Activated T-cell treated with anti-CD3 and anti-CD28 coated beads for 4 hours (primary cell): Measurements from ENCODE around the gene FZR1.
A peak's percentile ranks its signal among the peaks of the same experiment; 100 is the strongest.
"Not testable (repeated sequence)": the region's sequence is repeated elsewhere in the genome, so short reads cannot be mapped to it uniquely, and the experiment has no call there.

Experiments used
- DNase-seq: peaks from one replicate; pipeline ENCODE4 v3.0.0-alpha.2; 2020

The FZR1 gene

DNA sequence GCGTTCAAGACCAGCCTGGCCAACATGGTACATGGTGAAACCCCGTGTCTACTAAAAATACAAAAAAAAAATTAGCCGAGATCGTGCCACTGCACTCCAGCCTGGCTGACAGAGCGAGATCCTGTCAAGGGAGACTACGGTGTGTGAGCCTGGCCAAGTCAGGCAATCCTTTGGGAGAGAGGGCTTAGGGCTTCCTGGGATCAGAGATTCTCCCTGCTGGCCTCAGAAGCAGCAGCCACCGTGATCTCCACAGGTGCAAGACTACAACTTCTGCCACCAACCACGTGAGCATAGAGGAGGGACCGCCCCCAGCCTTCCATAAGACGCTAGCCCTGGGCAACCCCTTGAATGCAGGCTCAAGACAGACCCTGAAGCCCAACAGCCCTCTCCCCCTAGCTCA is 43.7 kb downstream of the FZR1 start:
- DNase-seq = no peak

DNA sequence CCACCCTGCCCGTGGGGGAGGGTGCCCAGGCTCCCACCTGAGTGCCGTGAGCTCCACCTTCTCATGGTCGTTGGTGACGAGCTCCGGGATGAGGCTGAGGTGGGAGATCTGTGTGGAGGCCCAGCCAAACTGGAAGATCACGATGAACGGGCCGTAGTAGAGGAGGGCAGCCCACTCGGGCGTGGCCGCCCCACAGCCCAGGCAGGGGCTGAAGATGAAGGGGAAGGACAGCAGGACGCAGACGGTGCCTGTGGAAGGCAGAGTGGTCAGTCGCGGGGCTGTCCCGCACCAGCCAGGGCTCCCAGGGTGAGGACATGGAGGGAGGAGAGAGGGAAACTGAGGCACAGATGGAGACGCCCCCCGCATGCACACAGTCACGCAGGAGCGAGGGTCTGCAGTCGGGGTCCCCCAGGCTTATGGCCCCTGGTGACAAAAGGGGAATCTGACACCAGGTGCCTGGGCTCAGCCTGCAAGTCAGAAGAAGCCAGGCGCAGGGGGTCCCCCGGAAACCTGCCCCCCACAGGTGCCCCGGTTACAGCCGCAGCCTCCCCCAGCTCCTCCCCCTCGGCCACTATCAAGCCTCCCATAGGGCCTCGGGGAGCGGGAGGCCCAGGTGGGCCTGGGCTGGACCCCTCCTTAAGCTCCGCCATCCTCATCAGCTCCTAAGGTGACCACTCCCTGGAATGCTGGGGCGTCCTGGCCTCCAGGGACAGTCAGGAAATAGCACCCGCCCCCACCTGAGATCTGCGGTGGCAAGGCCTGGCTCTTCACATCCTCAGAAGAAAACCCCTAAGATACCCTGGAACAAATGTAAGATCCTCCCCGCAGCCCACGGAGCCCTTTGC is 45.1 kb downstream of the FZR1 start:
- no peak for DNase-seq

DNA sequence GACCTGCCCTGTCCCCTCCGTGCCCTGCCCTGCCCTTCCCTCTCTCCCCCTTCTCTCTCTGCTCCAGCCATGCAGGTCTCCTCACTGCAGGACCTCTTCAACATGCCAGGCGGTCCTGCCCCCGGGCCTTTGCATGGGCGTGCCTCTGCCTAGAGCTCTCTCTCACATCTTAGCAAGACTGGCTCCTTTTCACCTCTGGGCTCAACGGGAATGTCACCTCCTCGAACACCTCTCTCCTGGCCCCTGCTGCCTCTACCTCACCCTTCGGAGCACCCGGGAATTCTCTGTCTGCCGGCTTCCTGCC is 45.6 kb downstream of the FZR1 start:
- DNase-seq = no peak

DNA sequence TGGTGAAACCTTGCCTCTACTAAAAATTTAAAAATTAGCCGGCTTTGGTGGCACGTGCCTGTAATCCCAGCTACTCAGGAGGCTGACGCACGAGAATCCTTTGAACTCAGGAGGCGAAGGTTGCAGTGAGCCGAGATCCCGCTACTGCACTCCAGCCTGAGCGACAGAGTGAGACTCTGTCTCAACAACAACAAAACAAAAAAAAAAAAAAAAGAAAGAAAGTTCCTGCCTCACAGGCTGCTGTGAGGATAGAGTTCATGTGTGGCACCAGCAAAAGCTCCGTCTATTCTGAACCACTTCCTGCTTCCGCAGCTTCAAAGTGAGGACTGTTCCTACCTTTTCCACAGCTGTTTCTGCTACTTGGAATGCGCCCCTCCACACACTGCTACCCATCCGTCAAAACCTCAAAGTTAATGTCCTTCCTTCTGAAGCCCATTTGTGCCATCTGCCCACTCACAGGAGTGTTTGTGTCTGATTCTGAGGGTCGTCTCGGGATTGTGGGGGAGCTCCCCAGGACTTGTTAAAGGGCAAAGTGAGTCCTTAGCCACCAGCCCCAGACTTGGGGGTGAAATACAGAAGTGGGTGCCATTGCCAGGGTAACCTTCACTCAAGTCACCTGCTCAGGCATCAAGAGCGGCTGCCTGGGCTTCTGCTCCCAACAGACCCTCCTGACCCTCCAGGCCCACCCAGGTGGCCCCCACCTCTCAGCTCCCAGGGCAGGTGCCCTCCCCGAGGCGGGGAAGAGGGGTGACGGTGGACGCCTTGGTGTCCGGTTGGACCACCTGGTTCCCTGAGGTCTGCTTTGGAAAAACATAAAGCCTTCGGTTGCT is 48.4 kb downstream of the FZR1 start:
- DNase-seq = no peak

DNA sequence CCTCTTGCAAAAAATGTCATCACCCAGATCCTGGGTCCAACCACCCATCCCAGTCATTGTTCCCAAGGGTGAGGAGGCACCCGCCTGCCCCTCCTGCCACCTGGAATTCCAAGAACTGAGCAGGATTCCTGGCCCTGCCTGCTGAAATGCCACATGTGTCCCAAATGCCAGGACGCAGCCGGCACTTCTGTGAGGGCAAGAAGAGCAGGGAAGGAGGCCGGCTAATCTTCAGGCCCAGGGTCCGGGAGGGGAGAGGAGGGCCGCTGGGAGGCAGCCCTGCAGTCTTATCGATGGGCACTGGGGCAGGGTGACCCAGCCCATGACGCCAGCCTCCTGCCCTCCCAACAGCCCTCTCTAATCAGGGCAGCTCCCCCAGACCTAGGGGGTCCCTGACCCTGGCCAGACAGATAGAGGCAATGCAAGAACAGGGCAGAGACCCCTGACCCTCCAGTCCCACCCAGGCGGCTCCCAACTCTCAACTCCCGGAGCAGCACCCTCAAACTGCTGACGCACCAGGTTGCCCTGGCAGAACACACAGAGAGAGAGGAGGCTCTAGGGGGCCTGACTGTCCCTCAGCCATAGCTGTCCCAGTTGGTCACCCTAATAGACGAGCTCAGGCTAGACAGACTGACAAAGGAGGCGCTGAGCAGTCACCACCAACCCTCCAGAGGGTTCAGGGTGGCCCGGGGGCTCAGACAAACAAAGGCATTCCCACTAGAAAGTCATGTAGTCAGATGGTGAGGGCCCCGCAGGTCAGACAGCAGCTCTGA is 49.7 kb downstream of the FZR1 start:
- DNase-seq = no peak

DNA sequence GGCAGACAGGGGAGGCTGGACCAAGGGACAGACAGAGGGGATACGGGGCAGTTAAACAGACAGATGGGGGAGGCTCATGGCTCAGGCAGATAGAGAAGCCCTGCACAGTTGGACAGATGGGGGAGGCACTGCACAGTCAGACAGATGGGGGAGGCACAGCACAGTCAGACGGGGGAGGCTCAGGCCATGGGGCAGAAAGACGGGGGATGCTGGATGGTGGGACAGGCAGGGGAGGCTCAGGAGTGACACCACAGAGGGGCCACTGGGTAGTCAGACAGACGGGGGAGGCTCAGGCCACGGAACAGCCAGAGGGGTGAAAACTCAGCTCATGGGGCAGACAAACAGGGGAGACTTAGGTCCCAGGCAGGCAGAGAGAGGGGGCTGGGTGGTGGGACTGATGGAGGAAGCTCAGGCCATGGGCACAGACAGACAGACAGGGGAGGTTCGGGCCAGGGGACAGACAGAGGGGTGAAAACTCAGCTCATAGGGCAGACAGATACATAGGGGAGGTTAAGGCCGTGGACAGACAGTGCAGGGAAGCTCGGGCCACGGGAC is 50.4 kb downstream of the FZR1 start:
- no peak for DNase-seq

DNA sequence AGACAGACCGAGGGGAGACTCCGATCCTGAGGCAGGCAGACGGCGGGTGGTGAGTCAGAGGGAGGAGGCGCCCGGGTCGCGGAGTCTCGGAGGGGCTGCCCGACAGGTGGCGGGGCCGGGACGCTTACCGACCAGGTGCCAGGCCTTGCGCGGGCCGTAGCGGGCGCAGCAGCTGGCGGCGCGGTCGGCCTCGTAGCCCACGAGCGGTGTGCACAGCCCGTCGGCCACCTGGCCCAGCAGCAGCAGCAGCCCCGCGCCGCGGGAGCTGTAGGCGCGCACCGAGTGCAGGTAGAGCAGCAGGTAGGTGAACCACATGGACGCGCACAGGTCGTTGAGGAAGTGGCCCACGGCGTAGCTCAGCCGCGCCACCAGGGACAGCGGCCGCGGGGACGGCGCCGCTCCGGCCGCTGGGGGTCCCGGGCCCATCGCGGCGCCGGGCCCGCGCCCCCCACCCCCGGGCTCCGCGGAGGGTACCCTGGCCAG is 50.9 kb downstream of the FZR1 start:
- DNase-seq = peak; percentile 57

DNA sequence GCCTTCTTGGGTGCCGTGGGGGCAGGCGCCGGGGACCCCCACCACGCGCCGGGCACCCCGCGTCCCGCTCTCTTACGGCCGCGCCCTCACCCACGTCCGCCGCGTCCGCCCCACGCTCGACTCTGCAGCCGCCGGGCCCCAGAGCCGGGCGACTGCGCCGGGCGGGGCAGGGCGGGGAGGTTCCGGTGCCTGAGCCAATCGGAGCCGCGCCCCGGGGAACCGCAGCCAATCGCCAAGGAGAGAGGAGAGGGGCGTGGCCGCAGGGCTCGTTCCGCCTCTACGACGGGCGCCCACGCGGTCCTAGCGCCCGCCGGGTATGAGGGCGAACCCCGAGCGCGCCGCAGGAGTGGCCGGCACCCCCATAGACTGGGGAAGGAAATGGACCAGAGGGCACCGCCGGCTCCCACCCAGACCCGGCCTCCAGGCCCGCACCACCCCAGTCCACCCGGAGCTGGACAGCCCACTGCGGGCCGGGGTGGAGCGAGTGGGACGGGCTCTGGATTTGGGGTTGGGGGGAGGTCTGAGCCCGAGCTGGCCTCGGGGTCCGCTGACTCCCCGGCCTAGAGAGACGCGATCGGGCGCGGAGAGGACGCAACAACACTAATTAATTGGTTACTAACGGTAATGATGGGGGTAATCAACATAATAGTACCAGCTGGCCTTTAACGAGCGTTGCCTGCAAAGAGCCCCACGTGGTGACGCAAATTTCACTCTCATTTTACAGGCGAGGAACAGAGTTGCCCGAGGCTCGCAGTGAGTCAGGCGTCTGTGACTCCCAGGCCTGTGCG is 51.5 kb downstream of the FZR1 start, which contains the start of gene MFSD12:
MFSD12 (minus strand) TSS at position 126 of the 788 bp plus-strand sequence. CDS start 183 bp downstream, outside the sequence.
- DNase-seq = peak; percentile 94

DNA sequence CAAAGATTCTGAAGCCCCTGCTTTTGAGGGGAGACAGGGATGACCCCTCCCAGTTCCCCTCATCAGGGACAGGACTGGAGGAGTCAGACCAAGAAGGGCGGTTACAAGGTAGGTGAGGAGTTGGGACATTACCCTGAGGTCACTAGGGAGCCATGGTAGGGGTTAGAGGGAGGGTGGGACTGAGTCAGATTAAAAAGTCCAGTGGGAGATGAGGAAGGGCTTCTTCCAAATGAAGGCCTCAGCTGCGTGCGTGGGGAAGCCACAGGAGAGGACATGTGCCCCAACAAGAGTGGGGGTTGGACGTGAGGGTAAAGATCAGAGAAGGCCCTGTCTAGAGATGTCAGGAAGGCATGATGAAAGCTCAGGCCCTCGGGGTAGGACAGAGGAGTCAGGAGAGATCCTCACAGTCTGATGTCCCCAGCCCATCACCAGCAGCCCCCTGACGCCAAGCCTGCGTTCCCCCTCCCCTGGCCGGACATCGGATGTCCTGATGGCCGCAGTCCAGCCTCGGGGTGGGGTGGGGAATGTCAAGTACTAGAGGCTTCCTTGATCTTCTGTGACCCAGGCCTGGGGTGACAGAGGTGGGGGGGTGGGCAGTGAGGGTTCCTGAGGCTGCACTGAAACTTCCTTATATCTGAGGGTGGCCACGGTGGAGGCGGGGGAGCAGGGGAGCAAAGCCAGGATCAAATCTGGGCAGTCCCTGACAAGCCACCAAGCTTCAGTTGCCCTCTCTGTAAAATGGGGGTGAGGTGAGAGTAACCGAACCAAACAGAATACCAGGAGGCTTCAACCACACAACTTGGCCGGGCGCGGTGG is 57.8 kb downstream of the FZR1 start:
- DNase-seq = no peak

DNA sequence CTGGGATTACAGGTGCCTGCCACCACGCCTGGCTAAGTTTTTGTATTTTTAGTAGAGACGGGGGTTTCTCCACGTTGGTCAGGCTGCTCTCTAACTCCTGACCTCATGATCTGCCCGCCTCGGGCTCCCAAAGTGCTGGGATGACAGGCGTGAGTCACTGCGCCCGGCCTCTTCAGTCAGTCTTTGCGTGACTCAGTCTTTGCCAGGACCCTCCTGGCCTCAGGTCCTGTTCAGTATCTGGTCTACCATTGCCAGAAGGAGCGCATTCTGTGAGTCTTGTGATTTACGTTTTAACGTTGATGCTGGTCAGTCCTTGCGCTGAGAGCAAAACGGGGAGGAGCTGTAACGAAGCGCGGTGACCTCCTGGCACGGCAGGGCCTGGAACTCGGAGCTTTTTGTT is 59.0 kb downstream of the FZR1 start:
- no peak for DNase-seq

DNA sequence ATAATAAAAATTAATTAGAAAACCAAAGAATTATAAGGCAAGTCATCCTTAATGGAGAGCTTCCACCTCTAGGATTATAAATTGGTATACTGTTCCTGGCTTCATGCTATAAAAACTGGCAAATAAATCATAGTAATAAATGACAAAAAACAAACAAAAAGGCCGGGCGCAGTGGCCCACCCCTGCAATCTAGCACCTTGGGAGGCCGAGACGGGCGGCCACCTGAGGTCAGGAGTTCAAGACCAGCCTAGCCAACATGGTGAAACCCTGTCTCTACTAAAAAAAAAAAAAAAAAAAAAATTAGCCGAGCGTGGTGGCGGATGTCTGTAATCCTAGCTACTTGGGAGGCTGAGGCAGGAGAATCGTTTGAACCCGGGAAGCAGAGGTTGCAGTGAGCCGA is 63.9 kb downstream of the FZR1 start:
- DNase-seq = not testable (repeated sequence)

DNA sequence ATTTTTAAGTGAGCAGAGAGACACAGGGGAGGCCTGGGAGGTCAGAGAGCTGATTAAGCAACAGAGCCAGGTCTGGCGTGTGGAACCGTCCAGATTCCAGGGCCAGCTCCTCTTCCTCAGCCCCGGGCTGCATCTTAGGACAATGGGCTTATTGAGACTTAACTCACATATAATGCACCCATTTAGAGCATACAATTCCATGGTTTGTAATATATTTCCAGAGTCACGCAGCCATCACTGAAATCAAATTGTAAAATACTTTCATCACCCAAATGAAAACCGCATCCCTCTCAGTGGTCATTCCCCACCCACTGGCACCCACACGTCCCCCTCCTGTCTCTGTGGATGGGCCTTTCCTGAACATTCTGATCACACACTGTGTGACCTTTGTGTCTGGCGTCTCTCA is 64.5 kb downstream of the FZR1 start:
- no peak for DNase-seq

DNA sequence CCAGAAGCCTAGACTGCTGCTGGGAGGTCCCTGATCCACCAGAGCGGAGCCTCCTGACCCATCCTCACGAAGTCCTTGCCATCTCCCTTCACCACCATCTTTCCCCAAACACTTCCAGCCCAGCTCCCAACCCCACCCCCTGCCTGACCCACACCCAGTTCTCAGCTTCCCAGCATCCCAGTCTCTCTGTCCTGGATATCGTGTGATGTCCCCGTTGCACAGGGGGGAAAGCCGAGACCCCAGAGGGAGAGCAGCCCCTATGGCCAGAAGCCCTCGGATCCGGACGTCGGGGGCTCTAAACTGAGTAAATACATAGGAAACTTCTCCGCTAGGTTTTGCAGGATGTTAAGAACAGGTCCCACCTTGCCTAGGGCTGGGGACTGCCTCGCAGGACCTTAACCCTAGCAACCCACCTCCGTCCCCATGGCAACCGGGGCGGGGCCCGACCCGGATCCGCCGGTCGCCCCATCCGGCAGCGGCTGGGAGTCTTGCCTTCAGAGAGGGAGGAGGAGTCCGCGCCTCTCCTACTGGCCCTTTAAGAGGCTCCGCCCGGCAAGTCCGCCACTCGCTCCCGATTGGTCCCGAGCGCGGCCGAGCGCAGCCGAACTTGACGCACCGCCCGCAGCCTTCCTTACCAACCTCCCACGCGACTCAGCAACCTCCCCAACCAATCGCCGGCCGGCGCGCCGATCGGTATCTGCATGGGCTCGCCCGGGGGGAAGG is 66.2 kb downstream of the FZR1 start:
- DNase-seq = peak; percentile 98

DNA sequence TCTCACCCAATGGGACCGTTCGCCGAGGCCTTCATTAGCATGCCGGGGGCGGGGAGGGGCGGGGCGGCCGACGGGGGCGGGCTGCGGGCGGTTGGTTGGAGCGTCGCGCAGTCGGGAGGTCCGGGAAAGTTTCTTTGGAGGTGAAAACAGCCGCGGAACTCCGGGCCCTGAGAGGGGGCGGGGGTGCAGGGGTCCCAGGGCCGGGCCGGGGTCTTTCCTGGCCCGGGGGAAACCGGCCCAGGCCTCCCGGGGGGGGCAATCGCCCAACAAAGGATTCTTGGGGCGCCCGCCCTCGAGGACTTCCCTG is 66.7 kb downstream of the FZR1 start, which contains the start of gene HMG20B:
HMG20B (plus strand) TSS at position 90 of the 307 bp plus-strand sequence. CDS start 366 bp downstream, outside the sequence.
- DNase-seq = no peak

DNA sequence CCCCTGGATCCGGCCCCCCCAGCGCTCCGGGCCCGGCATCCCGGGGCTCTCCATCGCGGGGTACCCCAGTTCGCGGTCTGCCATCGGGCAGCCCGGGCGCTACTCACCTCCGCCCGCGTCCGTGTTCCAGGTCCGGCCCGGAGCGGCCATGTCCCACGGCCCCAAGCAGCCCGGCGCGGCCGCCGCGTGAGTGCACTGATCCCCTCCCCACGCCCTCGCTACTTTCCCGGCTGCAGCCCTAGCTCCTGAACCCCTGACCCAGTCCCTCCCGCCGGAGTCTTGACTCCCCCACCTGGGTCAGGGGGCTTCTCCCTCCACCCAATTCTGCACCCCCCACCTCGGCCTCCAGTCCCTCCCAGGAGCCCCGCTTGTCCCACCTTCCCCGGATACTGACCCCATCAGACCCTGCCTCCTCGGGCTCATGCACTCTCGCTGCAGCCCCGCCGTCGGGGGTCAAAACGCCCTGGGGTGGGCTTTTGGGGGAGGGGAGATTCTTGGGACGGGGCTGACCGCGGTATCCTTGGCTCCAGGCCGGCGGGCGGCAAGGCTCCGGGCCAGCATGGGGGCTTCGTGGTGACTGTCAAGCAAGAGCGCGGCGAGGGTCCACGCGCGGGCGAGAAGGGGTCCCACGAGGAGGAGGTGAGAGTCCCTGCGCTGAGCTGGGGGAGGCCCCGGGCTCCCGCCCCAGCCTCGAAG is 67.2 kb downstream of the FZR1 start:
- no peak for DNase-seq

DNA sequence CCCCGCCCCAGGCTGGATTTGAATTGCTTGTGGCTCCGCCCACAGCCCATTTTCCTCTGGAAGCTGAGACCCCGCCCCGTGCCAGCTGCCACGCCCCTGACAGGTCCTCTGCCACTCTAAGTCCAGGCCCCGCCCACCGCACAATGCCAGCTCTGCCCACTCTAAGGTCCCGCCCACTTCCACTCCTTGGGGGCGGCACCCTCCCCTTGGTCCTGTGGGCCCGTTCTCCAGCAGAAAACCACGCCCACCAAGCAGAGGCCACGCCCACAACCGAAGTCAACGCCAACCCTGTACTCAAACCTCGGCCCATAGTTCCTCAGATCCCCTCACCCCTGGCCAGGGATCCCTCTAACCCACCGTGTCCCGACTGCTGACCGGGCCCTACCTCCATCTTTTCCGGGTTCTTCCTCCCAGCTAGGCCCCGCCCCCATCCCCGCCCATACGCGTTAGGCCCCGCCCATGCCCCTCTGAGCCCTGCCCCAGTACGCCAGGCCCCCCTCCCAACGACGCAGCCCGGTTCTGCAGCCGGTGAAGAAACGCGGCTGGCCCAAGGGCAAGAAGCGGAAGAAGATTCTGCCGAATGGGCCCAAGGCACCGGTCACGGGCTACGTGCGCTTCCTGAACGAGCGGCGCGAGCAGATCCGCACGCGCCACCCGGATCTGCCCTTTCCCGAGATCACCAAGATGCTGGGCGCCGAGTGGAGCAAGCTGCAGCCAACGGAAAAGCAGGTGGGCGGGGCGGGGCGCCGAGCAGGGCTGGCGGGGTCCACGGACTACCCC is 67.9 kb downstream of the FZR1 start:
- DNase-seq = peak; percentile 66

DNA sequence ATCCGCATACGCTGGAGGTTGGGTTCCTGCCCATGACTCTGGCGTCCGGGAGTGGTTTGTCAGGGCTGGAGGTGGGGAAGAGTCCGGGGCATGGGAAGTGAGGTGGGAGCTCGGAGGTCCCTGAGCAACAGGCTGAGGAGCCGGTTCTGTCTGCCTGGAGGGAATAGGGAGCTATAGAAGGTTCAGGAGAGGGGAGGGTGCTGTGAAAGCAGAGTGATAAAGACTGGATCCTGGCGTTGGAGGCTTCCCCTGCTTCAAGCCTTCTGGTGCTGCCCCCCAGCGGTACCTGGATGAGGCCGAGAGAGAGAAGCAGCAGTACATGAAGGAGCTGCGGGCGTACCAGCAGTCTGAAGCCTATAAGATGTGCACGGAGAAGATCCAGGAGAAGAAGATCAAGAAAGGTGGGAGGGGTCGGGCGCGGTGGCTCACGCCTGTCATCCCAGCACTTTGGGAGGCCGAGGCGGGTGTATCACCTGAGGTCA is 69.2 kb downstream of the FZR1 start:
- no peak for DNase-seq

DNA sequence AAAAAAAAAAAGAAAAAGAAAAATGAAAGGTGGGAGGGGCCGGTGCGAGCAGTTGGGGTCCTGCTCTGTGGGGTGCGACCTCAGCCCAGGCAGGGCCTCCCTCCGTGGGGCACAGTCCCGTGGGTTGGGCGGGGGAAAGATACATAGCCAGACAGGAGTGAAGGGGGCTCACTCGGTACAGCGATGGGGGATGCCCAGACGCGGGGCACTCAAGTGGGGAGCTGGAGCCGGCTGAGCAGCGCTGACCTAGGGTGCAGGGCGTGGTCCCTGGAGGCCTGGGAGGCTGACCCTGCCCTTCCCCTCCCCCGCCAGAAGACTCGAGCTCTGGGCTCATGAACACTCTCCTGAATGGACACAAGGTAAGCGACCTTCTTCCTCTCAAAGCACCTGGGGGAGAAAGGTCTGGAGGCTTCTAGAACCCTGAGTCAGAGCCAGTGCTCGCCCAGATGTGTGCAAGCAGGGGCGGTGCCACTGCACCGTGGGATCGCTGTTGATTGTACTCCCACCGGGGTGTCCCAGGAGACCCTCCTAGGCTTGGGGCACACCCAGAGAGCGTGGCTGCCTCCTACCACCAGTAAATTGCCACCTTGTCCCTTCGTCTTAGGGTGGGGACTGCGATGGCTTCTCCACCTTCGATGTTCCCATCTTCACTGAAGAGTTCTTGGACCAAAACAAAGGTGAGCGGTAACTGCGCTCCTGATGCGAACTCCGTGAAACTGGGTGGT is 70.0 kb downstream of the FZR1 start:
- DNase-seq = no peak
